HT-29 (cell line): Measurements from ENCODE around the gene LEPR. TPM values are rescaled to one million over a fixed set of nuclear protein-coding genes. Genes with fewer than 3 reads are reported as not detected.

ENCODE experiments used
- DNase-seq: peaks from one replicate; pipeline ENCODE4 v3.0.0-alpha.2; 2015; ENCODE audit warnings: low spot score
- total RNA-seq: library from RNA; depleted of rRNA; stranded (reverse); fragments of >200 nt; shearing (Covaris generic); gene quantifications from 2 replicates; pipeline ENCODE4 v1.2.3, GENCODE V29; 2014

The LEPR gene
- total RNA-seq, 1 experiment from 2014 or later, result 0.53 TPM

DNA sequence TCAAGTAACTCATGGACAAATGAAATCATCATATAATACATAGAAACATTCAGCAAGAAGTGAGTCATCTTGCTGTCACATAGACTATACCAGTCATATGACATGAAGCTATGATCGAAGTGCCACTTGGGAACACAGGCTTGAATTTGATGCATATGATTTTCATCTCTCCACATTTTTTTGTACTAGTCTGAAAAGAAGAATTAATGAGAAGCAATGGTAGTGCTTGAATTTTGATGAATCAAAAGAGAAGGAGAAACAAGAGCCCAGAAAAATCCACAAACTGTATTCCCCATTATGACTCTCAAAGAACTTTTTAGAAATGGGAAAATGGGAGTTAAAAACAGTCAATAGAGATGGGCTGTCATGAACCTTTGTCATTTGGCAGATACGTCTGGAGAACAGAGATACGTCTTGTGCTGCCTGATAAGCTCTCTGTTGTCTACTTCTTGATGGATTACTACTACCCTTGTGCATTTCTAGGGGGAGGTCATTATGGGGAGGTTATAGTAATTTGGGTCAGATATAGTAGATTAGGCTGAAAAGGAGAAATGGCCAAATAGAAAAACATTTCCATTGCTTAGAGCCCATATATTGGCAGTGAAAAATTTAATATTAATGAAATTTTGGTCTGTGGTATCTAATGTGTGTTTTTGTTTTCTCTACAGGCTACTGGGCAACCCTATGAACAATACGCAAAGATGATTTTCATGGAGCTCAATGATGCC lies 8.0 kb upstream of the LEPR start:
- no peak for DNase-seq

DNA sequence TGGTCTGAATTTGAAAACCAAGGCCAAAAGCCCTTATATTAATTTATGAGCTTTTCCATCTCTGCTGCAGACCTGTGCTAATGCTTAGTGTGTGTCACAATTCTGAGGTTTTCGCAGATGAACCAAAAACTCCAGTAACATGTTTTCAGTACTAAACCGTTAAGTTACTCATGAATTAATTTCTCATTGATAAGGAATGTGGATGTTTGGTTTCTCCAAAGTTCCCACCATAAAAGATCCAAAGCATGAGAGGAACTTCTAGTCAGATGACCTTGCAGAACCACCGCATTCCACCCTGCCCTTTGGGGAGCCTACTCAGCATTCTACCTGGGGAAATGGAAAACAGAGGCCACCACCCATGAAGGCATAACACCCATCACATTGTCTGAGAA lies 7.5 kb upstream of the LEPR start:
- DNase-seq, result no peak

DNA sequence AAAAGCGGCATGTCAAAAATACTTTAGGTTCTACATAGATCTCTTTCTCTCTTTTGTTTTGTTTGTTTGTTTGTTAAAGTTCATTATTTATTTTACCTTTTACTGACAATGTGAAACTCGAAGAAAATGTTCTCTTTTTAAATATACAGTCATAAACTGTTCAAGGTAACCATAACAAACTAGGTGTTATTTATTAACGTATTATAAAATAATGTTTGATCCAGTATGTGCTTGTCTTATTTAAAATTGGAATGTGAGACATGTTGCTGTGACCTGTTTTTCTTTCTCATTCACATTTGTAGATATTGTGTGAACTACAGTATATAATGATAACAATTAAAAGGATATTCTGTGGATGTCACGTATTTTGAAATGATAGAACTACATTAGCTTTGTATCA lies 5.9 kb upstream of the LEPR start:
- no peak for DNase-seq

DNA sequence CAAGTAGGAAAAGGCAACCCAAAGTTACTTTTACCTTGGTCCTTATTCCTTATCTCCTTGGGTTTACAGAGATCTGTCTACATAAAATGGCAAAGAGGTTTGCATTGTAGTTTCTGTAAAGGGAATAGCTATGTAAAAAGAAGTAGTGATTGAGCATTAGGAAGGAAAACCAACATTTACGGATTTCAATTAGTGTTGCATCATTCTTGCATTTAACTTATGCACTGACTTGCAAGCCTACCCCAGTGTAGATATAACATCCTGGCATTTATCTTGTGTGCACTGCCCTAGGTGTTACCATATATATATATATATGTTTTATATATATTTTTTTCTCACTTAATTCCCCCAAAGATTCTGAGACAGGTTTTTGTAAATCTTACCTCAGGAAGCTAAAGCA lies 3.7 kb upstream of the LEPR start:
- DNase-seq, result no peak

DNA sequence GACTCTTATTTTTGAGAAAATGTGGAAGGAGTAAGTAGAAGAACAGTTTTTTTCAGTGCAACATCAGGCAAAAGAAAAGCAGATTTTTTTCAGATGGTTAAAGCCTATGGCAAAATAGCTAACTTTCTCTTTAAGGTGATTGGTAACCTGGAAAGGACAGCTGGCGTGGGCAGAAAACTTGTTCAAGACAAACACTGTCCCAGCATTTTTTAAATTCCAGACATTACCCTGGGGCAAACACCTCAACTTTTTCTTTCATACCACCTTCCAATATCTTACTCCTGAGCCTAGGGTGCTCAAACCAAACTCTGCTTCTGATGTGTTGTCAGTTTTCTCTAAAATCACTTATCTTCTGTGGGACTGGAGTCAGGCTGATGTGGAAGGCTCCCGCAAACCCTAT lies 2.7 kb upstream of the LEPR start:
- DNase-seq, result no peak

DNA sequence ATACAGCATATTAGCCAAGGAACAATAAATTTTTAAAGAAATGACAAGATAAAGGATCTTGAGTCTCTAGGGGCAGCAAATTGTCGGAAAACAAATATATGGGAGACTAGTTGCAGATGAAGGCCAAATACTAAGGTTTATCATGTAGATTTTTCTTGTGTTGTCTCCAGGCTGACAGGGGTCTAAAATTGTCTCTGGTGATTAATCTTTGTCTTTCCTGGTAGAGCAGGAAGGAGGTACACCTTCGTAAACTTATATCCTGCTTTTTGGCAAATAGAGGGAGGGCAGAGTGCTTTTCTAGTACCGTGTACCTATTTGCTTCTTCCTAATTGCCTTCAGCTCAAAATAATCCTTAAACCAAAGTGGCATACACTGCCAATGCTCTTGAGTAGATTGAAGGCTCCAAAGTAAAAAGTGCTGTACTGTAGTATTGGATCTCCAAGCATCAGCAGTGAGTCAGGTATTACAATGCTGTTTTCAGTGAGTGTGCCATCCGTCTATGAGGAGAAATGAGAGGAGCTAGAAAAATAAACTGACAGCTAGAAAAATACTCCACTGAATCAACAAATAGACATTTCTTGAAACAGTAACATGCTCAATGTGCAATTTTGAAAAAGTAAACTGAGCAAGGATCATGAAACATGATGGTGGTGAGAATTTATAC lies 1.8 kb upstream of the LEPR start:
- no peak for DNase-seq

DNA sequence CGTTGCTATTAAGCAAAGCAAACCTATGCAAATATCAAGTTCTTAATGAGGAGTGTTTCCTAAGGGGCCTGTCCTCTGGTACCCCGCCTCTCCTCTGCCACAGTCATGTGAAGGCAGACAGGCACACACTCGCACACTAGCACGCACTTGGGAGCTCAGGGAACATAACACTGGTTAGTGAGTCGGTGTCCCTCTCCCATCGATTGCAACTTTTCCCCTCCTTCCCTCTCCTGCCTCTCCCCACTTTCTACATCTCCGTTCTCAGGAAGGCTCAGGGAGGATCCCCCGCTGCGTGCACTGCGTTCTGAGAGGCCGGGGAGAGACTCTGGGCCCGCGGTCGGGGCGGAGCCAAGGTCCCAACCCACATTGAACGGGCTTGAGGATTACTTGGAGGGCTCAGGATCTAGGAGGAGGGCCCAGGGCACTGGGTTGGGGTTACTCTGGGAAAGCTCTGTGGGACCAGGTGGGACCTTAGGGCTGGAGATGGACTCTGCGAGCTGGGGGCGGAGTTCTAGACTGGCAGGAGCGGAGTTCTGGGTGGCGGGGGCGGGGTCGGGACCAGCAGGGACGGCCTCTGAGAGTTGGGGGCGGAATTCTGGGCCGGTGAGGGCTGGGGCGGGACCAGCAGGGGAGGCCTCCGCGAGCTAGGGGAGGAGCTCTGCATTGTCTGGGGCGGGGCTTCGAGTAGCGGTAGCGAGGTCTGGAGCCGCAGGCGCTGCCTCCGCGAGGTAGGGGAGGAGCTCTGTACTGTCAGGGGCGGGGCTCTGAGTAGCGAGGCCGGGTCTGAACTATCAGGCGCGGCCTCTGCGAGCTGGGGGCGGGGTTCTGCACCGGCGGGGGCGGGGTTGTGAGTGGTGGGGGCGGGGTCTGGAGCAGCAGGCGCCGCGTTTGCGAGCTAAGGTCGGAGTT lies 533 bp upstream of the LEPR start:
- peak; percentile 96 for DNase-seq

DNA sequence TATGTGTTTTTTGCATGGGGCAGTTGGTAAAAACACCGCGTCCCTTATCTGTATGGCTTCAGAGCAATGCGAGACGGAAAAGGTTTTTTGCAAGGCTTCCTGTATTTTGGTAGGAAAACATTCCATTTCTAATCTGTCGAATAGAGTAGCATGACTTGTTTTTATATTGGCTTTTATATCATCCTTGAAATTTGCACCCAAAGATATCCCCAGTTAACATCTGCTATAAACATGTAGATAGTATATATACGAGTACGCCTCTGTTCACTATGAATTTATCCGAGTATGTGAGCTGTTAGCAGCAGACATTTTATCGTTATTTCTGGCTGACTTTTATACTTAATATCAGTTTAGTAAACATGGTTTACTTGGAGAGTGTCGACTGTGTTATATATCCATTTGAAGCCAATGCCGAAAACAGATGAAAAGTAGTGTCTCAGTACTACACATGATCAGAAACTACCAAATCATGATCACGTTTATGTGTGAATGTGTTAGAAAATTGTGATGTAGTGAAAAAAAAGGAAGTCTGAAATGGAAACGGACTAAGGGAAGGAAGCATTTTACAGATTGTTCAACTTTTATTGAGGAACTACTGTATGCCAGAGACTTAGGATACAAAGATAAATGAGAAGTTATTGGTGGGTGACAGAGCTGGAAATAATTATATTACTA lies 1.0 kb downstream of the LEPR start:
- no peak for DNase-seq

DNA sequence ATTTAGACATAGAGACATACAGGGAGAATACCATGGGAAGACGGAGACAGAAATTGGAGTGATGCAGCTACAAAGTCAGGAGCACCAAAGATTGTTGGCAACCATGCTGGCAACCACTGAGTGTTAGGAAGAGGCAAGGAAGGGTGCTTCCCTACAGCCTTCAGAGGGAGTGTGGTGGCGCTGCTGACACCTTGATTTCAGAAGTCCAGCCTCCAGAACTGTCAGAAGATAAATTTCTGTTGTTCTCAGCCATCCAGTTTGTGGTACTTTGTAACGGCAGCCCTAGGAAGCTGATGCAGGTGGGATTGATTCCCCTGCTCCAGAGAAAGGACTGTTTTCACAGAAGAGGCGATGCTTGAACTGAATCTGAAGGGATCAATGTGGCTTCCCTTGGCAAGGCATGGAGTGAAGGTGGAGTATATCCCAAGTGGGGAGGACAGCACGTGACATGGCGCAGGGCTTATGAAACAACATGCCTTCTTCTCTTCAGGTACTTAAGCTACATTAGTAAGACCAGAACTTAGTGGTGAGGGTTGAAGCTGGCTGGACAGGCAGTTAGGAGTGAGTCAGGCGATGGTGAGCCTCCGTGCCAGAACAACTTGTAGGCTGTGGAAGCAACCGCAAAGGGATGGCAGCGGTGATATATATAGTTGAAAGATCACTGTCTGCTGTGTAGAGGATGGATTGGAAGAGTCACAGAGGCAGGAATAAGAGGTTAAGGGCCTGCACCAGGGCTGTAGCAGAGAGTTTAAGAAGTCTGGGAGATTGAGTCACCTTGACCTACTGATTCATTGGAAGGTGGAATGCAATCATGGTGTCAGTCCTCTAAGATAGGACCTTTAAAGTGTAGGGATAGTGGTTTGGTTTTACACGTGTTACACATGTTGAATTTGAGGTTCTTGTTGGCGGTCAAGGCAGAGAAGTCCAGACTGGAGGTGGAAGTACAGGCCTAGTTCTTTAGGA lies 2.1 kb downstream of the LEPR start:
- DNase-seq, result no peak

DNA sequence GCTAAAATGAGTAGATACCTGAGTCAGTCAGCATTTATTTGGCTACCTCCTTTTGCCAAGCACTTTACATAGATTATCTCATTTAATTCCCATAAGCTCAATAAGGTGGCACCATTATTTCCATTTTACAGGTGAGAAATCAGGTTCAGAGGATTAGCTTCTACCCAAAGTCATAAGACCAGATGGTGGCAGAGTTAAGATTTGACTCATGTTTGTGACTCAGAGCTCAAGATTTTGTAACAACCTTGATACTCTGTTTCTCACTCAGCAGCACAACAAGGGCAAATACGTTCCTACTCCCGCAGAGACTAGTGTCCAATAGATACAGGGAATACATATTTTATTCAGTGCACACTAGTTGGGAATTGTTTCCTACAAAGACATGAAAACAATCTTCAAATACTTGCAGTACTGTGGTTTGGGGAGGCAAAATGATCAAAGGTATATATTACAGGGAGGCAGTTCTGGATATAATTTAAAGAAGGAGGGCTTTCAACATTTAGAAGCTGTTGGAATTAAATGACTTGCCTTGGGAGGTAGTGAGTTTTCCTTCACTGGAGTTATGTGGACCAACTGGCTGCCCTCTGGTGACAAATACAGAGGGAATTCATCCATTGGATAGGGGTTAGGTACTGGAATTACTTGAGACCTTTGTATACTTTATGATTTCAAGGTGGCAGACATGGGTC lies 3.6 kb downstream of the LEPR start:
- DNase-seq, result no peak

DNA sequence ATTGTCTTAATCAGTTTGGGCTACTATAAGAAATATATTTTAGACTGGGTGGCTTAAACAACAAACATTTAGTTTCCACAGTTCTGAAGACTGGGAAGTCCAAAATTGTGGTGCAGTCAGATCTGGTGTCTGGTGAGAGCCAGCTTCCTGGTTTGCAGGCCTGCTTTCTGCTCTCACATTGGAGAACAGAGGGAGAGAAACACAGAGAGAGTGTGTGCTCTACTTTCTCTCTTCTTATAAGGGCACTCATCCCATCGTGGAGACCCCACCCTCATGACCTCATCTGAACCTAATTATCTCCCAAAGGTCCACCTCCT lies 4.1 kb downstream of the LEPR start:
- DNase-seq, result no peak

DNA sequence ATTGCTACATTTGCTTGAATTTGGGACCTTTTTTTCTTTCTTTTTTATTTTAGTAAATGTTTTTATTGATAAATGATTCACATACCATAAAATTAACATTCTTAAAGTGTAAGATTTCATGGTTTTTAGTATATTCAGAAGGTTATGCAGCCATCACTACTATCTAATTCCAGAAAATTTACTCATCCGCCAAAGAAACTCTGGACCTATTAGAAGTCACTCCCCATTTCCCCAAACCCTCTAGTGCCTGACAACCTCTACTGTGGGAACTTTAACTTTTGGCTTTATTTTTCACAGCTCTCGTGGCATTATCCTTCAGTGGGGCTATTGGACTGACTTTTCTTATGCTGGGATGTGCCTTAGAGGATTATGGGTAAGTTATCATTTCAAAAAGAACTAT lies 4.5 kb downstream of the LEPR start:
- DNase-seq, result no peak

DNA sequence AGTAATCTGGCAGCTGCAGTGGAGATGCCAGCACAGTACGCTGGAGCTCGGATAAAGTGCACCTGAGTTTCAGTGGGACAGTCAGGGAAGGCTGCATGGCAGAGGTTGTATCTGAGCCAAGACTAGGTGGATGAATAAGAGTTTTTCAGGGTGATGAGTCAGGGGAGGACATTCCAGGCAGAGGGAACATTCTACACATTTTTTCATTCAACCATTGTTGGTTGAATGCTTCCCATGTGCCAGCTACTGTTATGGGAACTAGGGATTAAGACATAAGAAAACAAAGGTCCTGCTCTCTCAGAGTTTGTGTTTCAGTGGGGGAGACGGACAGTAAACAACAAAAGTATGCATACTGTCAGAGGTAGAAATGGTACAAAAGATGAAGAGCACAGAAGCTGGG lies 5.2 kb downstream of the LEPR start:
- no peak for DNase-seq

DNA sequence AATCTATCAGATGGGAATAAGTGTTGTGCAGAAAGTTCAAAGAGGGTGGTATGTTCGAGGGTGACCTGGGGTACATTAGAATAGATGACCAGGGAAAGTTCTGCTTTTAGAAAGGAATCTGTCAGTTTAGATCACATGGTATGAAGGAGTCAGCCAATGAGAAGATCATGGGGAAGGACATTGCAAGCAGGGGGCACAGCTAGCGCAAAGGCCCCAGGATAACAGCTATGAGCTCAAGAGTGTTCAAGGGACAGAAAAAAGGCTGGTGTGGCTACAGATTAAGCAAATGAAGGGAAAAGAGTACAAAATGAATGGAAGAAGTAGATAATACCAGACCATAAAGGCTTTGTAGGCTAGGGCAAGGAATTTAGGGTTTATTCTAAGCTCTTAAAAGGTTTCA lies 8.6 kb downstream of the LEPR start:
- no peak for DNase-seq

DNA sequence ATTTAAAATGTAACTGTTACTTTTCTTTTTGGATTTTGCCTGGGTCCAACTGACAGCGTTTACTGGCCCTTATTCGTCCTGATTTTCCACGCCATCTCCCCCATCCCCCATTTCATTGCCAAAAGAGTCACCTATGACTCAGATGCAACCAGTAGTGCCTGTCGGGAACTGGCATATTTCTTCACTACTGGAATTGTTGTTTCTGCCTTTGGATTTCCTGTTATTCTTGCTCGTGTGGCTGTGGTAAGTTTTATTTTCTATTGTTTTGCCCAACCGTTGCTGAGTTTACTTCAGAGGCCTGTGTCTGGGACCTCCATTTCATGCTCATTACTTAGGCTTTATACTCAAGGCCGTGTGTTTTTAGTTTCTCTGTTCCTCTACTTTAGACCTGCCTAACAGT lies 9.3 kb downstream of the LEPR start:
- no peak for DNase-seq

DNA sequence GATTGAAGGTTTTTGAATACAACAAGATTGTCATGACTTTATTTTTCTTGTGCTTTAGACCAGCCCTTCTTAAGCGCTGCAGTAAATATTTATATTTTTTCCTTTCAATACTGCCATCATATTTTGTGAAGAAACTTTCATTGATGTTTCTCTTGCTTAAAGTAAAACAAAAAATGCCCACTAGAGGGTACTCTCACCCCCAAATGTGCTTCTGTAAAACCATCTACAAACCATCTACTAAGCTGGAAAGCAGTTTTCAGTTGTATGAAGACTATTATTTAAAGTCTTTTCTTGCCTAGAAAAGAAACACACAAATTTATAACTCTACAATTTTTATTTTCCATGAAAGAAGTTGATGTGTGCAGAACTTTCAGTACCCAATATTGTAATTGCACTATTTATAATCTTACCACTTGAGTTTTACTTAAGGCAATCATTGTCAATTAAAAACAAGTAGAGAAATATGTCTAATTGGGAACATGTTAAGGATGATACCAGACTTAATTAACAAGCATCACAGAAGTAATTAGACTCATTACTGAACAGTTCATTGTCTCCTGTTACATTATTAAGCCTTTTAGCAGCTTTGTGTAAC lies 10.7 kb downstream of the LEPR start:
- DNase-seq, result peak; percentile 58

DNA sequence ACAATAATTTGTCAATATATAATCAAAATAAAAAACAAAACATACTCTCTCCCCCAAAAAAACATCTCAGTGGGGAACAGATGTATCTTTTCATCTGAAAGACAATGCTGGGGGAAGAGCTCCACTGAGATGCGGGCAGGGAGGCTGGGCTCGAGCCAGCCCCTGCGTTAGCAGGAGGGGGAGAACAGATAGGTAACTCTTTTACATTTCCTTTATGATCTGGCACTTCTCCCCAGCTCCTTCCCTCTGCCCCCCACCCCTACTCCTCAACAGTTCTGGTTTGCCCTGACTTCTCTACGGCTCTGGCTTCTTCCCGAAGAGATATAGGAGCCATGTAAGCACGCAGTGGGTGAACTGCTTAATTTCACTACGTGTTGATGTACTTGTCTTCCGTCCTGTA lies 12.4 kb downstream of the LEPR start:
- no peak for DNase-seq

DNA sequence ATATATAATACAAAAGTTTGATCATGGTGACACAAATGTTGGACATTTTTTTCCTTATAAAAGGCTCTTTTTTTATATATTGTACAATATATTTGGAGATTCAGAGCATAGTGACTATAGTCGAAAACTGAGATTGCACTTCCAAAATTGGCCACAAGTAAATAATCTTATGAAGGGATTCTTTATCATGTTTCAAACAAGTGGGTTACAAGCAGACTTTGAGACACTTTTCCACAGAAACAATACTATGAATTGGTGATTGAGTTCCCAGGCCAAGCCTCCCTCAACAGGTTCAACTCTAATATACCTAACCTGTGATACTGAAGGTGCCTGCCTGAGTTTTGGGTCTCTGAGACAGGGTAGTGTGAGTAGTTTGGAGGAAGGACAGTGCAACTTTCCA lies 13.8 kb downstream of the LEPR start:
- no peak for DNase-seq

DNA sequence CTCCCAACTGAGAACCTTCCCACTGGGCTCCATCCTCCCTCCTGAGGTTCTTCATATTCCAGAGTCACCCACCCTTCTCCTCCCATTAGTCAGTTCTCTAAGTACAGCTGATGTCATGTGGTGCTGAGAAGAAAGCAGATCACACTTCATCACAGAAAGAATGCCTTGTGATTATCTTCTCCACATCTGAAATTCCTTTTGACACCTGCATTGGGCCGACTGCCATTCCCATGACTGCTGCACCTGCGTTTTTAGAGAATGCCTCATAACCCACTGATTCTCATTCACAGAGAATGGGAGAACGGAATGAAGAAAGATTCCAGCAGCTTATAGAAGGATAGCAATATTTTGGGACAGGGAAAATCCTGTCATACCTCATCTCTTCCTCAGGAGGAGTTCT lies 14.3 kb downstream of the LEPR start:
- DNase-seq, result no peak

DNA sequence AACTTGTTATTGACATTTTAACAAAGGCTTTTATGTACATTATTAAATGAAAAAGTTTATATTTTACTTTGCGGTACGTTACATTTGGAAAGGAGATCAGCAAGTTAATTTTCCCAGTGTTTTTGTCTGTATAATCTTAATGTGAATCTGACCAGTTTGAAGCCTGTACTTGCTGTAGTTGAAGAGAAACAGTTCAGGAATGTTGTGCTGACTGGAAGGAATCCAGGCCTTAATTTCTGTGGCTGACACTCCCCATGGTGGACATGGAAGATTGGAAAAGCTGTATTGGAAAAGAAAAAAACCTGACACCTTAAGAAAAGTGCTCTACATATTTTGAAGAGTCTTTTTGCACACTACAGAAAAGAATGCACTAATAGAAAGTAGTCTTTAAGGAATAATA lies 15.5 kb downstream of the LEPR start:
- no peak for DNase-seq
